Activated CD8-positive, alpha-beta memory T cell treated with anti-CD3 and anti-CD28 coated beads, Interleukin-2, amount 50 U/mL, for 24 hours (primary cell): ENCODE data around the gene NME2.
A peak's percentile ranks its signal among the peaks of the same experiment; 100 is the strongest.
"Not testable (repeated sequence)": the region's sequence is repeated elsewhere in the genome, so short reads cannot be mapped to it uniquely, and the experiment has no call there.

Source experiments
- DNase-seq: peaks from one replicate; pipeline ENCODE4 v3.0.0-alpha.2; 2020; ENCODE audit errors: extremely low read depth

NME2 gene

DNA sequence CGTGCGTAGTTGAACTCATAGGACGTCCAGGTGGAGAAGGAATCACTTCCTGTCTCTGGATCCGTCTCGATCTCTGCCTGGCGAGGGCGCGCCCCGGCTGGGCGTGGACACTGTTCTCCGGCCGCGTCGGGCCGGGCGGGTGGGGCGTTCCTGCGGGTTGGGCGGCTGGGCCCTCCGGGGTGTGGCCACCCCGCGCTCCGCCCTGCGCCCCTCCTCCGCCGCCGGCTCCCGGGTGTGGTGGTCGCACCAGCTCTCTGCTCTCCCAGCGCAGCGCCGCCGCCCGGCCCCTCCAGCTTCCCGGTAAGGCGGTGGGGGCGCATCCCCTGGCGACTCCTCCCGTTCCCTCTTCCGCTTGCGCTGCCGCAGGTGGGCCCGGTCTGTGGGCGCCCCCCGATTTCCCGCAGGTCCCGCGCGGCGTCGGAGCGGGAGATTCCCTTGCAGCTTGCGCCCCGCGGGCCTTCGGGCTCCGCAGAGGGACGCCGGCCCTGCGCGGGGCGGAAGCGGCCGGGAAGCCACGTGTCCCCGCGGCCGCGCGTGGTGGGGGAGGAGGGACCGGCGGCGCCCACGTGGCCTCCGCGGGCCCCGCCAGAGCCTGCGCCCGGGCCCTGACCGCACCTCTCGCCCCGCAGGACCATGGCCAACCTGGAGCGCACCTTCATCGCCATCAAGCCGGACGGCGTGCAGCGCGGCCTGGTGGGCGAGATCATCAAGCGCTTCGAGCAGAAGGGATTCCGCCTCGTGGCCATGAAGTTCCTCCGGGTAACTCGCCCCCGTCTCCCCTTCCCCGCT is at the start of gene NME2:
TSS of gene NME2 (plus strand) at position 214 of the 789 bp plus-strand sequence. CDS start at position 634, 420 bp downstream.
- peak; percentile 44 for DNase-seq

DNA sequence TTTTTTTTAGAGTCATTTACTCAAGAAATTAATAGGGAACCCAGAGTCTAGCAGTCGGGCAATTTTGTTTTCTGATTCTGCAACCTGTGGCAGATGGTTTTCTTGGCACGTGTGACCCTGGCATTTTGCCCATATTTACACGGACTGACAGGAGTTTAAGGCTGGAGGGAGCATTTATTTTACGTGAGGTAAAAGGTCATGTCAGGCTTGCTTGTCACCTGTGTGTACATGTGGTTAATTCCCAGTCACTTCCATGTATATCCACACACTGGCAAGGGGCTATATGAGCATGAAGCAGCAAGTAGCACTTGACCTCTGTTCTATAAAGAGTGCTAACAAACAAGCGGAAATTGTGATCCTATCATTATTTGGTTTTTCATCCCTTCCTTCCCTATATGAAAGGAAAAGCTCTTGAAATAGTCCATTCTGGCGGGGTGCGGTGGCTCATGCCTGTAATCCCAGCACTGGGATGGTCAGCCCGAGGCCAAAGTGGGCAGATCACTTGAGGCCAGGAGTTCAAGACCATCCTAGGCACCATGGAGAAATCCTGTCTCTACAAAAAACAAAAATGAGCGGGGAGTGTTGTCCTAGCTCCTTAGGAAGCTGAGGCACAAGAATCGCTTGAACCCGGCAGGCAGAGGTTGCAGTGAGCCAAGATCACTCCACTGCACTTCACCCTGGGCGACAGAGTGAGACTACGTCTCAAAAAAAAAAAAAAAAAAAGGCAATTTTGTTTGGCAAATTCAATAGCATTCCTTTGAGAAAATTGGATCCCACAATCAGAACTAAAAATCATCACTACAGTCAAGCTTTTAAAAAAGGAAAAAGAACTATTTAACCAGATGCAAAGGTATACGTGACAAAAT is 47.6 kb upstream of the NME2 start:
- DNase-seq: no peak

DNA sequence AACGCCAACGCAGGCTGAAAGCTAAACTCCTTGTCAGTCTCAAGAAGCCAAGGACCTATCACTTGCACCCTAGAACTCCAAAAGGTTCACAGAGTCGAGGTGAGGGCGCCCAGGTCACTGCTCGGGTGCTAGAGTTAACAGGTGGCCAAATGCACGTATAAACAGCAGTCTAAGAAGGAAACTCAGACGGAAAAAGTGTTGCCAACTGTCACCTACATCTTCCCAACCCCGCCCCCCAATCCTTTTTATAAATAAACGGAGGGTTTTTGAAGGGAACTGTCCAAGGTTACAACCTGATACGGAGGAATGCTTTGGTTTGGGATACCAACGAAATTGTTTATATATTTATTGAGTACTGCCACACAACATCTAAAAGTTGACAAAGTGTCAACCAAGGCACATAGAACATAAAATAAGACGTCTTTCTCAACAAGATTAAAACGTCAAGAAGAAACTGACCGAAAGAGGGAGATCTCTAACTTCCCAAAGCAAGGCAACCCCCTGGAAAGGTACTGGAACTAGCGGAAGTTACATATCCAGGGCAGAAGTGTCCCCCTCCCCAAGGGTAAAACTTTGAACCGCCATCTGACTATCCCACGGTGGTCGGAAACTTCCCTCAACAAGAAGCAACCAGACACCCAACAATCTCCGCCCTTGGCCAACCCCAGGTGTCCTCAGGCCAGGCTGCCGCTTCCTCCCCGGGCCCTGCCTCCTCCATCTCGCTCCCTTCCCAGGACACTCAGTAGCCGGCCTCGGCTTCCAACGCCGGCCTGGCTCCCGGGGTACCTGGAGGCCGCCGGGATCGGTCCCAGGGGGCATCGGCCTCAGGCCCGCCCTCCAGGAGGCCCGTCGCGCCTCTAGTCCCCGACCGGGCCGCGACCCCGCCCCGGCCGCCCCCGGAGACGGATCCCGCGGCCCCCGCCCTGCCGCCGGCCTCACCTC is 46.5 kb upstream of the NME2 start:
- DNase-seq: no peak

DNA sequence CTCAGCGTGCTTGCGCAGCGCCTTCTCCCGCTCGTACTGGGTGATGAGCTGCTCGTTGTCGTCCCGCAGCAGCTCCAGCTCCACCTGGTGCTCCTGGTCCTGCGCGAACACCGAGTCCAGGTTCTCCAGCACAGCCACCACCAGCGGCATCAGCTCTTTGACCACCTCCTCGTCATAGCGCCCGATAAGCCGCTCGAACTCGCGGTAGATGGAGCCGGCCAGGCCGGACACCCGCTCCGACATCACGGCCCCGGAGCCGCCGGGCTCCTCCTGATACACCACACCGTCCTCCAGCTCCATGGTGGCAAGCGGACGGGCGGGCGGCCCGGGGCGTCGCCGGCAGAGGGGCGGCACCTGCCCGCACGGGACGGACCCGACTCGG is 45.9 kb upstream of the NME2 start:
- DNase-seq: no peak

DNA sequence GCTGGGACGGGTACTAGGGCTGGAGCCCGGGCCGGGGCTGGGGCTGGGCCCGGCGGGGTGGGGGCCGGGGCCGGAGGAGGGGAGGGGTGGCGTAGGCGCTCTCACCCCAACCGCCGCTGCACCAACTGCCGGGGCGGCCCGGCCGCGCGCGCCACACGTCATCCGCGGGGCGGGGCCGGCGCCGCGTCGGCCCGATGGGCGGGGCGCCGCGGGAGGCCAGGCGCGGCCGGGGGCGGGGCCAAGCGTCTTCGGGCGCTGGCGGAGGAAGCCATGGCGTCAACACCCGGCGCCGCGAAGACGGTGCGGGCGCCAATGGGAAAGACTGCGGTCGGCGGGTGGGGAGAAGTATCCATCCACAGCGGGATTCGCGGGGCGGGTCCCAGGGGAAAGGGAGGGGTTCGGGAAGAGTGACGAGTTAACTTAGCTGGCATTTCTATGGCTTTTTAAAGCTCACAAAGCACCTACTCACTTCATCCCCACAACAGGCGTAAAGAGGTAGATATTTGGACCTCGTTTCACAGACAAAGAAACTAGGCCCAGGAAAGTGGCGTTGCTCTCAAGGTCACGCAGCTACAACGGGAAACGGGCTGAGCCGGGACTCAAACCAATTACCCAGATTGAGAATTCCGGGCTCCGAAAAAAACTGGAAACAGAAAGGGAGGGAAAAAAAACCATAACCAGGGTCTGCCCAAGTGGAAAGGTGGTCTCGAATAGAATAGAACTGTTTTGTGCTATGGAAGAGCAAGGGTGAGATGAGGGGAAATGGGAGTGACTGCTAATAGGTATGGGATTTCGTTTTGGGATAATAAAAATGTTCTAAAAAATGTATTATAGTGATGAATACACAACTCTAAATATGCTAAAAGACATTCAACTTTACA is 45.2 kb upstream of the NME2 start, which contains the start of gene SPAG9:
TSS of gene SPAG9 (minus strand) at position 130 of the 881 bp plus-strand sequence. CDS start 212 bp downstream, outside the sequence.
- peak; percentile 74 for DNase-seq

DNA sequence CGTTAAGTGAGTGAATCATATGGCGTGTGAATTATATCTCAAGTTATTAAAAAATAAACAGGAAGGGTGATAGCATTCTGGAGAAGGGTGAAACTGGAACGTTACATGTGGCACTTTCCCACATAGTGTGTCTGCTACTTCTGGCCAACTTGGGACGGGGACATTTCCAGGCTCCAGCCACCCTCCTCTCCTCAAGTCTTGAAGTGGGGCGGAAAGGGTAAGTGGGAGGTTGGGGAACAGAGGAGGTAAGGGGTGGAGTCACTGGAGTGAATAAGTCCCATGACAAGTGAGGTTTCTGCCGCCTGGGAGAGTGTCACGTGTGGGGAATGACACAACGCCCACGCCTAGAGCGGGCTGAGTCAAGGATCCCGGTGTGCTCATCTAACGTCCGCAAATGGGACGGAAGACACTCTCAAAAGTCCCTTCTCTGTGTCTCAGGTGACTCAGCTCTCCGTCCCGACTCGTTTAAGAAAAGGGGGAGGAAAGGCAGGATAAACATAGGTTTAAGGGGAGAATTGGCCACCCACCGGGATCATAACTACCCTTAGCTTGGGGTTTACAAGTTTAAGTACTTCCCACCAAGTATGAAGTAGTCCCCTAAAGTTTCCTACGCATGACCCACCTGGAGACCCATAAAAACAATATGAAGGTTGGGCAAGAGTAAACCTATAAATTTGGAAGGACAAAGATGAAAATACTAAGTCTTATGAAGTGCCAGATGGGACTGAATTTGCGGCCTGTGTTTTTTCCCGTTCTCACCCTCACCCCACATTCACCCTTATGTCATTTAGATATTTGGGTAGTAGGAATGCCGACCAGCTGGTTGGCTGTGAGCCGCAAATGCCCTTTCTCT is 44.4 kb upstream of the NME2 start:
- DNase-seq: peak; percentile 76

DNA sequence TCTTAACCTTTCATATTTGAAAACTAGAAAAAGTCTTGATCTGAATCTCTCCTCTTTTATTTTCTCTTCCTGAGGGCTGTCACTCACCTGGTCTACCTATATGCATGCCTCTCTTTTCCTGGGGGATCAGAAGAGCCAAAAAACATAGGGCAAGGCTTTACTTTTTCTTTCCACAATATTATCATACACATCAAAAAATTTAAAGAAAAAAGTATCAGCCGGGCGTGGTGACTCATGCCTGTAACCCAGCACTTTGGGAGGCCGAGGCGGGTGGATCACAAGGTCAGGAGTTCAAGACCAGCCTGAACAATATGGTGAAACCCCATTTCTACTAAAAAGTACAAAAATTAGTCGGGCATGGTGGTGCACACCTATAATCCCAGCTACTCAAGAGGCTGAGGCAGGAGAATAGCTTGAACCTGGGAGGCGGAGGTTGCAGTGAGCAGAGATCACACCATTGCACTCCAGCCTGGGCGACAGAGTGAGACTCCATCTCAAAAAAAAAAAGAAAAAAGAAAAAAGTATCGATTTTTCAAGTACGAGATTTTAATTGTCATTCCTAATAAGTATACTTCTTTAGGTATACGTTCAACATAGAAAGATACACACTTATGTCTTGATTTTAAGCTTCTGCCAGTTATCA is 43.6 kb upstream of the NME2 start:
- DNase-seq: not testable (repeated sequence)

DNA sequence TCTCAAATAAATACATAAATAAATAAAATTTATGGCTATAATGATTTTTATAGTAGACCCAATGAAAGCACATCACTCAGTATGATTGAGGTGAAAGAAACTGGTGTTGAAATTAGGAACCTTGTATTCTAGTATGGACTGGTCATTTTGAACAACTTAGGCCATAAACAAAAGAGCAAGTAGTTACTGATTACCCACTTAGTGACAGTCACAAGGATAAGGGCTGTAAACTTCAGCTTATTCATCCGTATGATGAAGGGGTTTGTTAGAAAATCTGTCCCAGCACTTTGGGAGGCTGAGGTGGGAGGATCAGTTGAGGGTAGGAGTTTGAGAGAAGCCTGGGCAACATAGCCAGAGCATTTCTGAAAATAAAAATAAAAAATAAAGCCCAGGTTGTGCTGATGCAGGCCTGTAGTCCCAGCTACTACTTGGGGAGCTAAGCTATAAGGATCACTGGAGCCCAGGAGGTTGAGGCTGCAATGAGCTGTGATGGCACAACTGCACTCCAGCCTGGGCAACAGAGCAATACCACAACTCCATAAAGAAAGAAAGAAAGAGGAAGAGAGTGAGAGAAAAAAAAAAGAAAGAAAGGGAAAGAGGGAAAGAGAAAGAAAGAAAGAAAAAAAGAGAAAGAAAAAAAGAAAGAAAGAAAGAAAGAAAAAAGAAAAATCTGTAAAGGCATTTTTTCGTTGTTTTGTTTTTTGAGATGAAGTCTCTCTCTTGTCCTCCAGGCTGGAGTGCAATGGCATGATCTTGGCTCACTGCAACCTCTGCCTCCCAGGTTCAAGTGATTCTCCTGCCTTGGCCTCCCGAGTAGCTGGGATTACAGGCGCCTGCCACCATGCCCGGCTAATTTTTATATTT is 41.3 kb upstream of the NME2 start:
- DNase-seq: no peak

DNA sequence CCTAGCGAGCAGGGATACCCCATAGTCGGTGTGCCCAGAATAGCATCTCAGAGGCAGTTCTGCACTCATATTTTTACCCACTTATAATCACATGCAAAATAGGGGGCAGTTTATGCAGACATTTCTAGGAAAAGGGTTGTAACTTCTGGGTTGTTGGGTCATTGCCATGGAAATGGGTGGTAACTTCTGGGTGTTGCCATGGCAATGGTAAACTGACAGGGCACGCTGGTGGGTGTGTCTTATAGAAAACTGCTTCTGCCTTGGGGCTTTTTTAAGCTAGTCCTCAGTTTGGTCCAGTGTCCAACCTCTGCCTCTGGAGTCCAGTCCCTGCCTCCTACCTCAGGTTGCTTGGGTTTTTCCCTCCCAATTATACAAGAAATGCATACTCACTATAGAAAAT is 38.1 kb upstream of the NME2 start:
- DNase-seq: no peak

DNA sequence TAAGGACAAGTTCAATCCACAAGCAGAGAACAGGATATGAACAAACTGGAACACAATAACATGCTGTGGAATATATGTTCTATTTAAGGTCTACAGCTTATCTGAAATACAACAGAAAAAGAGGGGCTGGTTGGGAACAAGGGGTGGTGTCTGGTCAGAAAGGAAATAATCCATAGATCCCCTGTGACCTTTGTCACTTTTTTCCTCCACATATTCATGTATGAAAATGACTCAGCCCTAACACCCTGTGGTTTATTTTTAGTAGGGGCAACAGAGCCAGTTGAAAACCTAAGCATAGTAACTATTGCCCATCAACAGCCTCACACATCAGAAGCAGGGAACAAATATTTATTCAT is 33.3 kb upstream of the NME2 start:
- no peak for DNase-seq

DNA sequence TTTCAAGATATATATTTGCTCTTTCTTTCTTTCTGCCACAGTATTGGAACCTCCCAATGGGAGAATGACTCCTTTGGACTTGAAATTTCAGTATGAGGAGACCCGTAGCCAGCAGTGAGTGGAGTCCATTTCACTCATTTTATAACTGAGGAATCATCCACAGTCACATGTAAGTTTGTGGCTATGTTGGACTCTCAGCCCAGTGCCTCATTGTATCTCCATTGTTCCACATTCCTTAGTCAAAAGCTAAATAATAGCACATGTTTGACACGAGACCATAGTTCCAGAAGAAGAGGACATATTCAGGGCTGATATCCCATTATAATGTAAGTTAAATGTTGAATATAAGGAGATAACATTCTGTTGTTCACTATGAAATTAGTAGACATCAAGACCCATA is 32.8 kb upstream of the NME2 start:
- no peak for DNase-seq

DNA sequence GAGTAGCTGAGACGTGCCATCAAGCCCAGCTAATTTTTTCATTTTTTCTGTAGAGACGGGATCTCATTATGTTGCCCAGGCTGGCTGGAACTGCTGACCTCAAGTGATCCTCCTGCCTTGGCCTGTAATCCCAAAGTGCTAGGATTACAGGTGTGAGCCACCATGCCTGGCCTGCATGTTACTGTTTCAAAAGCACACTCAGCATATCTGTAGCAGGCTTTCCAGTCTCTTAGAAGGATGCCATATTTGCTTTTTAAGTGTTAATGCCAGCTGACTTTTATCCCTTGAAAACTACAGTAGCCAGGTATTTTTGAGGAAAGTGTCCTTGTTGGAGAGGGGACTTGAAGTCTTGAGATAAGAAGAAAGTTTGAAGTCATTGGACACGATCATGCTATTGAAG is 30.3 kb upstream of the NME2 start:
- DNase-seq: no peak

DNA sequence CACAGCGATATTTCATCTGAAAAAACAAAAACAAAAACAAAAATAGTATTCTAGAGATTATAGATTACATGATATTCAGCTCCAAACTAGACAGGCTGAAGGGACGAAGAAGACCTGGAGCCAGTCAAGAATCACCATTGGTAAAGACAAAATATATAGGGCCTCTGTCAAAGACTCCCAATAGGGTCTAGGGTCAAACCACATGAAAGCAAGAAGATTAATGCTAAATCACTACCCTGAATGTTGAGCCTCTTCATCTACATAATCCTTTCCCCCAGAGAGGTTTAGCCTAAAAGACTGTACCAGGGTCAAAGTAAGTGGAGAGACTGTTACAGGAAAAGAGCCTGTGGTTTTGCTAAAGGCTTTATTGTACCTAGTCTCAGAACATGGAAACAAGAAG is 23.6 kb upstream of the NME2 start:
- DNase-seq: no peak

DNA sequence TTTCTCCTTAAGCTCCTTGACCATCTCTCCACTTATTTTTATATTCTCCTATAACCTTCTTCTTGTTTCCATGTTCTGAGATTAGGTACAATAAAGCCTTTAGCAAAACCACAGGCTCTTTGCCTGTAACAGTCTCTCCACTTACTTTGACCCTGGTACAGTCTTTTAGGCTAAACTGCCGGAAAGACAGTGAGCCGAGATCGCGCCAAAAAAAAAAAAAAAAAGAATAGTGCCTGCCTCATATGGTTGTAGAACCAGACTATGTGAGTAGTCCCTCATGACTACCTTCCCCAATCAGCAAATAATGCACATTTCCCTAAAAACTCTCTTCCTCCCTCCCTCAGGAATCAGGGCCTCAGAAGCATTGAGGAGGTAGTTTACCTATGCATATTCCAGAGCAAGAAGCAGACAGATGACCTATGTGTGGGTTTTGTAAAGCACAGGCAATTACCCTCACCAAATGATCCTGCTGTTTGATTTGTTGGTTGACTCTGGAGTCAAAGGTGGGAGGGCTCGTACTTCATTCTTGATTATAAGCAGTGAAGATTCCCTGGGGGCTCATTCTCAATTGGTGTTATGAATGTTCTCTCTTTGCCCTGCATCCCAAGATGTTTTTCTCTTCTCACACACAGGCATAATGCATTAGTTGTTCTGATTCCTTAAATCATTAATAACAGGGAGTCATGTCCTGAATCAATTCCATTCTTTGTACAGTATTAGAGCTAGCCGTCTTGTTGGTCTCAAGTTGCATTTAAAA is 21.8 kb upstream of the NME2 start:
- no peak for DNase-seq

DNA sequence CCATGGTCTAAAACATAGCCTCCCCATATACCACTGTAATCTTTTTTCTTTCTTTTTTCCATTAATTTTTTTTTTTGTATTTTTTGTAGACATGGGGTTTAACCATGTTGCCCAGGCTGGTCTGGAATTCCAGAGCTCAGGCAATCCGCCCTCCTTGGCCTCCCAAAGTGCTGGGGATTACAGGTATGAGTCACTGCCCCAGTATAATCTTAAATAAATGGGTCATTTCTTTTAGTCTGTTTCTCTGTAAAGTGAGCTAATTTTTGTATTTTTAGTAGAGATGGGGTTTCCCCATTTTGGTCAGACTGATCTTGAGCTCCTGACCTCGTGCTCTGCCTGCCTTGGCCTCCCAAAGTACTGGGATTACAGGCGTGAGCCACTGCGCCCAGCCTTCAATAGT is 18.6 kb upstream of the NME2 start:
- no peak for DNase-seq

DNA sequence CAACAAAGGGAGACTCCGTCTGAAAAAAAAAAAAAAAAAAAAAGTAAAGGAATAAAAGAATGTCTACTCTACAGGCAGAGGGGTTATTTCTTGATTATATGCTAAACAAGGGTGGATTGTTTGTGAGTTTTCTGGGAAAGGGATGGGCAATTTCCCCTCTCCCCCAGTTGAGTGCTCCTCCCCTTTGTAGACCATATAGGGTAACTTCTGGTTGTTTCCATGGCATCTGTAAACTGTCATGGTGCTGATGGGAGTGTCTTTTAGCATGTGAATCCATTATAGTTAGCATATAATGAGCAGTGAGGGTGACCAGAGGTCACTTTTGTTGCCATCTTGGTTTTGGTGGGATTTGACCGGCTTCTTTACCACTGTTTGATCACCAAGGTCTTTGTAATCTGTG is 17.0 kb upstream of the NME2 start:
- DNase-seq: no peak

DNA sequence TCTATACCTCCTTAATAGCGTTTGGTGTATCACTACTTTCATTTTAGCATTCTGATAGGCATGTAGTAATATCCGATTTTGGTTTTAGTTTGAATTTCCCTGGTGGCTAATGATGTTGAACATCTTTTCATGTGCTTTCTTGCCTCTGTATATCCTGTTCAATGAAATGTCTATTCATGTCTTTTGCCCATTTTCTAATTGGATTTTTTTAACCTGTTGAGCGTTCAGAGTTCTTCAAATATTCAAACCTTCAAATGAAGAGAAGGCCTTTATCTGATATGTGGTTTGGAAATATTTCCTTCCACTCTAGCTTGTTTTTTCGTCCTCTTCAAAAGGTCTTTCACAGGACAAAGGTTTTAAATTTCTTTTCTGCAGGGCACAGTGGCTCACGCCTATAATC is 15.3 kb upstream of the NME2 start:
- no peak for DNase-seq

DNA sequence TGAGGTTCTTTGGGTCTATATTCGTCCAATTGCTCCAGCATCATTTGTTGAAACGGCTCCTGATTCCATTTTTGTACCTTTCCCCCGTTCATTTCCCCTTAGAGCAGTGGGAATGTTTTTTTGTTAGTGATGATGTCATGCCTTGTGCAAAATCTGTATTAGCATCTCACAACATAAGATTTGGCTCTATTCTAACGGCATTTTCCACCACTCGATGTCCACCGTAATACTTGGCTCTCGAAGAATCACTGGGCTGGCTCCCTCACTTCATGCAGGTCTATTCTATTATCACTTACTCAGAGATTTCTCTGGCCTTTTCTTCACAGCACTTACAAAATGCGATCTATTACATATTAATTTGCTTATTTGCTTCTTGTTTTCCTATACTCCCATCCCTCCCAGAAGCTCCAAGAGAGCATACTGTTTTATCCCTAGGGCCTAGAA is 13.4 kb upstream of the NME2 start:
- no peak for DNase-seq
